Gastrocnemius medialis (tissue), 4 donors: ENCODE data around the gene FSTL1.

Source experiments
- CTCF ChIP-seq, 5 experiments: fragments of 450-650 bp in 3 of 5; fragments of 200-600 bp in 2 of 5; sonication (generic) in 2 of 5; IDR thresholded peaks in 4 of 5; conservative IDR thresholded peaks in 1 of 5; 1 replicate in 4 of 5; 2 replicates in 1 of 5; pipeline ENCODE4 v1.5.1; 2016 to 2019; ENCODE audit warnings: antibody characterized with exemption in 5 of 5, mild to moderate bottlenecking in 3 of 5, moderate library complexity in 3 of 5
- POLR2A ChIP-seq, 2 donors: fragments of 450-650 bp; IDR thresholded peaks; one replicate each; pipeline ENCODE4 v1.6.1; 2017; ENCODE audit warnings: antibody characterized with exemption in 2 of 2, mild to moderate bottlenecking in 2 of 2, moderate library complexity in 2 of 2

- TF ChIP-seq CTCF (IDR thresholded peaks at IDR 0.05 in 4 of 5, conservative IDR thresholded peaks at IDR 0.05 in 1 of 5) (no peak), POLR2A (IDR thresholded peaks at IDR 0.05) (no peak)
Measured at GRCh38 chr3:120448756-120449155, 2.0 kb downstream of the FSTL1 start.
